ENCODE data around the gene ETFB.

Gene ETFB

GRCh38 chr19:51372649-51373504, 6.7 kb upstream of the ETFB start, which contains the start of gene NKG7:
Gene NKG7, minus strand, starts transcription at chr19:51372654. Its CDS starts 119 bp downstream, at chr19:51372535.
- DNase-seq = peak; percentile 85

GRCh38 chr19:51372021-51372648, 5.9 kb upstream of the ETFB start:
- DNase-seq = no peak

- no peak for DNase-seq
Observed at GRCh38 chr19:51371186-51371690, 5.0 kb upstream of the ETFB start.

GRCh38 chr19:51370230-51370629, 4.0 kb upstream of the ETFB start:
- DNase-seq = no peak

- DNase-seq = no peak
Observed at GRCh38 chr19:51368366-51369282, 2.4 kb upstream of the ETFB start, which contains the start of gene CLDND2. Gene CLDND2, minus strand, starts transcription at chr19:51369003. Its CDS starts 426 bp downstream, at chr19:51368577.

GRCh38 chr19:51367565-51368365, 1.6 kb upstream of the ETFB start:
- peak; percentile 98 for DNase-seq

- DNase-seq = no peak
Observed at GRCh38 chr19:51367255-51367564, 1.0 kb upstream of the ETFB start.

GRCh38 chr19:51366389-51367254, 434 bp upstream of the ETFB start:
- peak; percentile 96 for DNase-seq

- DNase-seq = no peak
Observed at GRCh38 chr19:51365211-51365964, 800 bp downstream of the ETFB start.

- DNase-seq = no peak
Observed at GRCh38 chr19:51364200-51365106, 1.7 kb downstream of the ETFB start.

GRCh38 chr19:51361239-51361638, 4.9 kb downstream of the ETFB start:
- no peak for DNase-seq

GRCh38 chr19:51359294-51359693, 6.9 kb downstream of the ETFB start:
- DNase-seq = no peak

GRCh38 chr19:51357952-51358351, 8.2 kb downstream of the ETFB start:
- no peak for DNase-seq

- DNase-seq = no peak
Observed at GRCh38 chr19:51356159-51356801, 9.9 kb downstream of the ETFB start.

GRCh38 chr19:51354742-51355148, 11.4 kb downstream of the ETFB start:
- peak; percentile 41 for DNase-seq

- no peak for DNase-seq
Observed at GRCh38 chr19:51354103-51354741, 12.0 kb downstream of the ETFB start.

GRCh38 chr19:51352783-51353360, 13.3 kb downstream of the ETFB start:
- DNase-seq = no peak

Data from CD4-positive, alpha-beta T cell treated with Interleukin-15 for 1 hour (primary cell).